Muscle of back (tissue), 11 donors: ENCODE data around the gene CMSS1. TPM values are rescaled to one million over a fixed set of nuclear protein-coding genes. Genes with fewer than 3 reads are reported as not detected.
A peak's percentile ranks its signal among the peaks of the same experiment; 100 is the strongest.

ENCODE experiments used
- DNase-seq, 3 donors: peaks; one replicate each; pipeline versions ENCODE4 v3.0.0 to v3.0.0-alpha.2; 2013
- polyA plus RNA-seq, 10 donors: library from polyadenylated mRNA; unstranded; fragments of 120-200 nt; gene quantifications; one replicate each; pipeline ENCODE4 v1.2.1, GENCODE V29; 2013; ENCODE audit not compliant: insufficient read length in 10 of 10

Gene CMSS1
- polyA plus RNA-seq, 10 donors: 26.9 to 37.8 (median 29.3) TPM

DNA sequence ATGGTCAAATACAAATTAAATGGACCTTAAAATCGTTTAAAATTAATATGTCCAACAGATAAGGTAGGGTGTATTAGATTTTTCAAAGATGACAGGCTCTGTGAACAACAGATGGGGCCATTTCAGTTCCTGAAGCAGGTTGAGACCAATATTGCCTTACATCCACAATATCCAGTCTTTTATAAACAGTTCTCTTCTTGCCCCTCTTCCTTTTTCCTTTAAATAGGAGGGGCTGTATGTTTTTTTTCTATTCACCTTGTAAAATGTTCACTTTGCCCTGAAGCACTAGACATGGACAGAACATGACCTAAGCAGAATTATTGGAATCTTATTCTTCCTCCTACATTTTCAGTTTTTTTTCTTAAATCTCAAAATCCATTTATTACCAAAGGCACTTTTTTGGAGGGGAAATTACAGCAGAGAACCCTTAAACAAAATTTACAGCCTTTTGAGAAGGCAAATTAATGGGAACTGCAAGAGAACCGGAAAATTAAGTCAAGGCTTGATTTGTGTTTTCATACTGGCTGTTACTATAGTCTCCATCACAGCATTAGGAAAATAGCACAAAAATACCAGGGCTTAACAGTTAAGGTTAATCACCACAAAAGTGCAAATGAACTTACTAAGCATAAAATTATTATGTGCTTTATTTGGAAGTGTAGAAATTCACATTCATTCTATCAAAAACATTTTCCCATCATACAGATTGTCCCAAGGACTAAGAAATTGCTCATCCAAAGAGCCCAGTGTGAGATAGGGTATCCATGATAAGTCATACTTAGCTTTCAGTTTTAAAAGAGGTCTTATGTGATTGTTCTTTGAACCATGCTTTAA lies 55.8 kb downstream of the CMSS1 start:
- peak in 1 of 3 donors; percentile 55 for DNase-seq

- DNase-seq: peak in 1 of 3 donors; percentile 49
These were observed 56.8 kb downstream of the CMSS1 start for GRCh38 chr3:99874237-99875002.

- peak; percentile 75 to 90 (median 82) for DNase-seq
These were observed 57.9 kb downstream of the CMSS1 start for GRCh38 chr3:99875581-99875928.

DNA sequence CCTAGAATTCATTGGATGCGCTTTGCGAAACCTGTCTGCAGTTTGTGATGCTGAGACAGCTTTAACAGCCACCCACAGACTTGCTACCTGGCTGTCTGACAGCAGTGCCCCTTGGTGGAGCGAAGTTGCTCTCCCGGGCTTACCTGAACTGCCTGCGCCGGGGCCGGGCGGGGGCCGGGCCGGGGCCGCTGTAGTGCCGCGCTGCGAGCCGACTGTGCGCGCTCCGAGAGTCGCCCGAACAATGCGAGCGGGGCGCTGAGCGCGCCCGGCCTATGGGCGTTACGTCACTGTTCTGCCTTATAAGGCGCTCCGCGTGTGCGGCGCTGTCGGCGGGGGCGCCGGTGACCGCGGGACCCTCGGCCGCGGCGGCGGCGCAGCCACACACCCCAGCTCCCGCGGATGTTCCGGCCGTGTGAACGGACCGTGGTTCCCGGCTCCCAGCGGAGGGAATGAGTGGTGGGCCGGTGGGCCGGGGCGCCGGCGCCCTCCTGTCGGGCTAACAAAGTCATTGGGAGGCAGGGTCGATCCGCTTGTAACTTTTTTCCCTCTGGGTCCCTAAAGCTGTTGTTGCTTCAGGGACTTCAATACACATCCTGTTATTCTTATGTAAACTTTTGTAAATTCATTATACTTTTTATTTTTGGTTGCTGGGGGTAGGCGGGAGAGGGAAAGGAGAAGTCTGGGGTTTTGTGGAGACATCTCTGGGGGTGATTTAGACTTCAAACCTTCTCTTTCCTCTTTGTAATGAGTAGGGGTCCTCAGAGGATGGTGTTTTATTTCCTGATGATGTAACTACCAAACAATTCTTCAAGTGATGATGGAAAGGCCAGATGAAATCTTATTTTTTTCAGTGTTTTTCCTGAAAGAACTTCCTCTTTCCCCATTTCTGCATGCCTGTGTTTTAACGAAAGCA lies 58.5 kb downstream of the CMSS1 start:
- DNase-seq: peak; percentile 87 to 97 (median 93)

GRCh38 chr3:99877031-99877579 lies 59.4 kb downstream of the CMSS1 start:
- peak in 1 of 3 donors; percentile 77 for DNase-seq

- peak in 2 of 3 donors; percentile 46 to 80 for DNase-seq
These were observed 60.3 kb downstream of the CMSS1 start for GRCh38 chr3:99878005-99878404.

DNA sequence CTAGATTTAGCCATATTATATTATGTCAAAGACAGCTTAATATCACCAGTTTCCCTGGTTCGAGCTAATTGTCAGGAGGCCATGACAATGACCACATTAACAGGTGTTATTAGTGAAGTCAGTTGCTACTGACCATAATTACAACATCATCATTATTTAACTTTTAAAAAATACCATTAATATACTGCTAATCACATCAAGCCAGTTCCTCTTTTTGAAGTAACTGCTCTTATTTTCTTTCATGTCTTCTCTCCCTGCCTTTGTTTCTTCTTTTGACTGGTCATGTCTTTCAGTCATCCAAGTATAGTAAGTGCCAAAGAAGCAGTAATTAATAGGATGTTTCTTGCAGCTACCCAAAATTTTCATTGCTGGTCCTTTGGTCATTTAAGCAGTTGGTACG lies 61.6 kb downstream of the CMSS1 start:
- DNase-seq: no peak

GRCh38 chr3:99881121-99881524 lies 63.5 kb downstream of the CMSS1 start:
- DNase-seq: peak; percentile 69 to 85 (median 79)

GRCh38 chr3:99882436-99883137 lies 64.9 kb downstream of the CMSS1 start:
- DNase-seq: no peak

DNA sequence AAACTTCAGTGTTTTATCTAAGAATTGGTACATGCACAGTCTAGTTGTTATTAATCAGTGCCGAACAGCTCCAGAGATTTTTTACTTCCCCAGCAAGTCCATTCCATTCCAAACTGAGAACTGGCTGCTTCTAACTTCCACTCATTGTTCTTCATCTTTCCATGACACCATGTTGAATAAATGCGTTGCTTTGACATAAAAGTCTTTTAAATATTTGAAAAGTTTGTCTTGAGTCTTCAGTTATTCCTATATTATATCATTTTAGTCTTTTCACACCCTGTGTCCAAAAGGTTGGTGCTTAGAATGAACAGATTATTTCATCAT lies 65.4 kb downstream of the CMSS1 start:
- no peak for DNase-seq

GRCh38 chr3:99883693-99884092 lies 66.0 kb downstream of the CMSS1 start:
- no peak for DNase-seq

GRCh38 chr3:99884484-99884883 lies 66.8 kb downstream of the CMSS1 start:
- no peak for DNase-seq

- no peak for DNase-seq
These were observed 67.4 kb downstream of the CMSS1 start for GRCh38 chr3:99885085-99885484.

- DNase-seq: no peak
These were observed 68.2 kb downstream of the CMSS1 start for GRCh38 chr3:99885851-99886250.

DNA sequence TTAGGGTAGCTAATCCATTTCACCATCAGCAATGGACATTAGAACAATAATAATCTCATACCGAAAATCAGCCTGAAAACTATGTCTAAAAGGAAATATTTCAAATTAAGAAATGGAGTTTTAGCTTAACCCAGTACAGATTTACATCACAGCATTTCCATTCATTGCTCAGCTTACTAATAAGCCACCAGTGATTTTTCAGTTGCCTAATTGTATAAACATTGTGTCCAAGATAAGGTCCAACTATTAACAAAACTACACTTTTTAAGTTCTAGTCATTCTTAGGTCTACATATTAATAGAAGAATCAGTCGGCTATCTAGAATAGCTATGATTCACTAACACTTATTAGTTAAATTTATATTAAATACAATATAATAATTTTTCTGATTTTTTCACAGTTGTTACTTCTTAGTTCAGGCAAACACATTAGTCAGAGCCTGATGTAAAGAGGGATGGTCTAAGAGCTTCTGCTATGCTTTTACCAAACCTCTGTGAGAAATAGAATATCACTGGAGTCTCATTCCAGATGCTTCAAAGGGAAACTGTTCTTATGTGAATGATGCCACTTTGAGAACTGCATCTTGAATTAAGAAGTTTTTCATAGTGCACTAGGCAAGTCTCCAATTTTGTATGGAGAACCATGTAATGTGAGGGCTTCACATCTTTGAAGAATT lies 74.1 kb downstream of the CMSS1 start:
- DNase-seq: no peak

DNA sequence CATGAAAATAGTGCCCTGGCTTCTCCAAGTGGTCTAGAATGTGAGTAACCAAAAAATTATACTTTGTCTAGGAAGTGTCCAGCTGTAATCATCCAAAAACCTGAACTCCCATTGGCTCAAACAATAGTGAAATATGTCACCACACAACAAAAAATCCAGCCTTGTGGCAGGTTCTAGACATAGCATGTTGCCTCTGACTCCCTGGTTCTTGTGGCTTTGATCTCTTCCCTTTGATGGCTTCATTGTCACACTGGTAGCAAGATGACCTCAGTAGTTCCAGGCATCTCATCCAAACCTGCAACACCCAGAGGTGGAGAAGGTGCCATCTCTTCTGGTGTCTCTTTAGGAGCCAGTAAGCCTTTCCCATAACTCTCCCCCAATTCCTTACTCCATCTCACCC lies 74.7 kb downstream of the CMSS1 start:
- DNase-seq: no peak

GRCh38 chr3:99895131-99895696 lies 77.6 kb downstream of the CMSS1 start:
- no peak for DNase-seq

DNA sequence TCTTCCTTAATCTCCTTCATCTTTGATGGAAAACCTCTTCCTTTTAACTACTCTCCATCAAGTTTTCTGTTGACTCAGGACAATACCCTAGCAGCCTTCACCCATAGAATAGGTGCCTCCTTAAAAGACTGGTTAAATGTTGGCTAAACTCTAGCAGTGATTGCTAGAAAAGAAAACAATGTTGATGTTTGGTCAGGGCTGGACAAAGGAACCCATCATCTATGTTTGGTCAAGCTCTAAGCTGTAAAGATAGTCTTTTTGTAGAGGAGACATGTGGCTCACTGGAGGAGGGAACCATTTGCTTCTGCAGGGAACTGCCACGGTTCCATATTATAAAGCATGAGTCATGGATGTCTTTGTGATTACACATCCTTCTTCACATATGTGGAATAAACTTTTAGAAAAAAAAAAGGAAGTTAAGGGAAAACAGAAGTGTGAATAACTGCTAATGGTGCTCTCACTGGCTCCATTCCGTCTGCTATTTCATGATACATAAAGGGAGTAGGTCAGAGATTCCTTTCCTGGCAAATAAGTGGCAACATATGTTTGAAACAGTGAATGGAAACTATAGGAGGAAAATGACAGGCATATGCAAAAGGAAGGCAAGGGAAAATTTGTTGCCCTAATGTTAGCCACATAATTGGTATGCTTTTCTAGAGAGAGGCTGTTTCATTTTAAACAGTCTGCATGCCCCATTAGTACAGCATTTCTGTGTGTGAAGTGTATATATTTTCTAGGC lies 78.2 kb downstream of the CMSS1 start:
- DNase-seq: peak in 2 of 3 donors; percentile 73 to 96

GRCh38 chr3:99896482-99896881 lies 78.8 kb downstream of the CMSS1 start:
- no peak for DNase-seq
